Mesothelial cell of epicardium (in vitro differentiated cells): ENCODE results near the gene CMTM3. TPM values are rescaled to one million over a fixed set of nuclear protein-coding genes. Genes with fewer than 3 reads are reported as not detected.

Experiments used
- DNase-seq, 2 experiments: peaks; one replicate each; pipeline ENCODE4 v3.0.0; 2021; ENCODE audit warnings: low spot score in 2 of 2; ENCODE audit not compliant: unreplicated experiment in 2 of 2
- H3K27ac Mint-ChIP-seq: 2 replicates; pipeline ENCODE4 v1.8.0; 2021; ENCODE audit warnings: mixed read lengths
- H3K27me3 Mint-ChIP-seq: 2 replicates; pipeline ENCODE4 v1.8.0; 2021; ENCODE audit warnings: low read depth, mixed read lengths
- H3K36me3 Mint-ChIP-seq: 2 replicates; pipeline ENCODE4 v1.8.0; 2021; ENCODE audit warnings: mixed read lengths
- H3K4me1 Mint-ChIP-seq: 2 replicates; pipeline ENCODE4 v1.8.0; 2021; ENCODE audit warnings: mixed read lengths
- H3K4me3 Mint-ChIP-seq: 2 replicates; pipeline ENCODE4 v1.8.0; 2021; ENCODE audit warnings: mild to moderate bottlenecking, moderate library complexity, mixed read lengths
- H3K9me3 Mint-ChIP-seq: 2 replicates; pipeline ENCODE4 v1.8.0; 2021; ENCODE audit warnings: mixed read lengths
- total RNA-seq: library from RNA; stranded (reverse); gene quantifications from 3 replicates; pipeline ENCODE4 v1.2.1, GENCODE V29; 2021
- TF ChIP-seq, protein P1 (sequence below): fragments of 200-600 bp; sonication (generic); IDR thresholded peaks from one replicate; pipeline ENCODE4 v1.5.0; 2021; ENCODE audit warnings: antibody characterized with exemption; ENCODE audit not compliant: unreplicated experiment

CMTM3 gene
- total RNA-seq, 1 donor from 2014 or later = 60.7 TPM

GRCh38 chr16:66572356-66572755, 32.1 kb upstream of the CMTM3 start:
- DNase-seq = no peak
- TF ChIP-seq, protein P1, sequence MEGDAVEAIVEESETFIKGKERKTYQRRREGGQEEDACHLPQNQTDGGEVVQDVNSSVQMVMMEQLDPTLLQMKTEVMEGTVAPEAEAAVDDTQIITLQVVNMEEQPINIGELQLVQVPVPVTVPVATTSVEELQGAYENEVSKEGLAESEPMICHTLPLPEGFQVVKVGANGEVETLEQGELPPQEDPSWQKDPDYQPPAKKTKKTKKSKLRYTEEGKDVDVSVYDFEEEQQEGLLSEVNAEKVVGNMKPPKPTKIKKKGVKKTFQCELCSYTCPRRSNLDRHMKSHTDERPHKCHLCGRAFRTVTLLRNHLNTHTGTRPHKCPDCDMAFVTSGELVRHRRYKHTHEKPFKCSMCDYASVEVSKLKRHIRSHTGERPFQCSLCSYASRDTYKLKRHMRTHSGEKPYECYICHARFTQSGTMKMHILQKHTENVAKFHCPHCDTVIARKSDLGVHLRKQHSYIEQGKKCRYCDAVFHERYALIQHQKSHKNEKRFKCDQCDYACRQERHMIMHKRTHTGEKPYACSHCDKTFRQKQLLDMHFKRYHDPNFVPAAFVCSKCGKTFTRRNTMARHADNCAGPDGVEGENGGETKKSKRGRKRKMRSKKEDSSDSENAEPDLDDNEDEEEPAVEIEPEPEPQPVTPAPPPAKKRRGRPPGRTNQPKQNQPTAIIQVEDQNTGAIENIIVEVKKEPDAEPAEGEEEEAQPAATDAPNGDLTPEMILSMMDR = no peak
- Mint-ChIP-seq H3K27ac (no peak overlapping the region), H3K4me3 (no peak overlapping the region), H3K36me3 (peaks cover 3% of the 10 kb centered on the region), H3K9me3 (no peaks in the 10 kb centered on the region), H3K4me1 (peaks cover 5% of the 10 kb centered on the region), H3K27me3 (no peaks in the 10 kb centered on the region)

GRCh38 chr16:66574081-66574480, 30.4 kb upstream of the CMTM3 start:
- no peak for DNase-seq
- H3K4me3 Mint-ChIP-seq = no peak overlapping the region
- peaks cover 5% of the 10 kb centered on the region for H3K4me1 Mint-ChIP-seq
- H3K27ac Mint-ChIP-seq = no peak overlapping the region
- no peaks in the 10 kb centered on the region for H3K36me3 Mint-ChIP-seq
- H3K9me3 Mint-ChIP-seq = no peaks in the 10 kb centered on the region
- H3K27me3 Mint-ChIP-seq = no peaks in the 10 kb centered on the region
- TF ChIP-seq, protein P1 = no peak

DNA sequence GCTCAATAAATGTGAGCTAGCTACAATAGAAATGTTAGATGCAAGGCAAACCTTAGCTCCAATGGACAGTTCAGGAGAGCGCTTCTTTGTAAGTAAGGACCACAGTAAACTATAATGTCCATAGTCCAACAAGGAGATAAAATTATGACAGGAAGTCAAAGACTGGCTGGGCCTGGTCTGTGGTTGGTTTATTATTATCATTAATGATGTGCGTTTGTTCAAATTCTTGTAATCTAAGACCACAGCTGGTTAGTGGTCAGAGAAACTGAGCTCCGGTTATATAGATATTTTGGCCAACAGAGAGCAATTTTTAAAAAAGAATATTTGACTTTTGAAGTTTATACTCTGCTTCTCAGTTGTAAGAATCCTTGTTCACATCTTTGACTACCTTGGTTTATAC, 30.0 kb upstream of the CMTM3 start:
- H3K27me3 Mint-ChIP-seq = no peaks in the 10 kb centered on the region
- no peak overlapping the region for H3K27ac Mint-ChIP-seq
- H3K9me3 Mint-ChIP-seq = no peaks in the 10 kb centered on the region
- peaks cover 5% of the 10 kb centered on the region for H3K4me1 Mint-ChIP-seq
- H3K4me3 Mint-ChIP-seq = no peak overlapping the region
- no peak for DNase-seq
- no peaks in the 10 kb centered on the region for H3K36me3 Mint-ChIP-seq
- TF ChIP-seq, protein P1 = no peak

GRCh38 chr16:66575060-66575459, 29.4 kb upstream of the CMTM3 start:
- DNase-seq = no peak
- H3K4me1 Mint-ChIP-seq = peaks cover 5% of the 10 kb centered on the region
- H3K36me3 Mint-ChIP-seq = no peaks in the 10 kb centered on the region
- no peaks in the 10 kb centered on the region for H3K9me3 Mint-ChIP-seq
- H3K27ac Mint-ChIP-seq = no peak overlapping the region
- TF ChIP-seq, protein P1 = no peak
- no peaks in the 10 kb centered on the region for H3K27me3 Mint-ChIP-seq
- no peak overlapping the region for H3K4me3 Mint-ChIP-seq

DNA sequence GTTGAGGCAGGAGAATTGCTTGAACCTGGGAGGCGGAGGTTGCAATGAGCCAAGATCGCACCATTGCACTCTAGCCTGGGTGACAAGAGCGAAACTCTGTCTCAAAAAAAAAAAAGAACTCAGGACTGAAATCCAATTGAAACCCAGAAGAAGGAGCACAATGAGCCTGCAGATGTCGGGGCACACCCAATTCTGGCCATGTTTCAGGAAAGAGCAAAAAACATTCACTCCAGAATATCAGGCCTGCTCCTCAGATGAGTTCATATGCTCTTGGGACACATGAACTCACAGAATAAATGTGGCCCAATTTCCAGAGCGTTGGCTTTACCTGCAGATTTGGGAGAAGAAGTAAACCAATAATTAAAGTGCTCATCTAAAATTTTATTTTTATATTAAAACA, 28.2 kb upstream of the CMTM3 start:
- Mint-ChIP-seq H3K27ac (no peak overlapping the region), H3K9me3 (no peaks in the 10 kb centered on the region), H3K27me3 (no peaks in the 10 kb centered on the region), H3K4me3 (no peak overlapping the region), H3K36me3 (no peaks in the 10 kb centered on the region), H3K4me1 (peaks cover 16% of the 10 kb centered on the region)
- DNase-seq = no peak
- TF ChIP-seq, protein P1 = no peak
